GM21737 (cell line): Measurements from ENCODE around the gene B3GALT5.

Source experiments
- ATAC-seq: cut with Tn5 transposase; IDR thresholded peaks from one replicate; pipeline ENCODE4 v1.9.1; 2021; ENCODE audit warnings: mild to moderate bottlenecking, moderate library complexity; ENCODE audit not compliant: unreplicated experiment

The B3GALT5 gene

GRCh38 chr21:39663742-39664492 lies 51.2 kb downstream of the B3GALT5 start:
- ATAC-seq: no peak

GRCh38 chr21:39664586-39664985 lies 51.8 kb downstream of the B3GALT5 start:
- ATAC-seq: no peak

- ATAC-seq: no peak
These were observed 53.3 kb downstream of the B3GALT5 start for GRCh38 chr21:39666026-39666425.

- no peak for ATAC-seq
These were observed 54.1 kb downstream of the B3GALT5 start for GRCh38 chr21:39666681-39667315.

GRCh38 chr21:39667353-39667891 lies 54.7 kb downstream of the B3GALT5 start:
- no peak for ATAC-seq

GRCh38 chr21:39668369-39668768 lies 55.6 kb downstream of the B3GALT5 start:
- ATAC-seq: no peak

- no peak for ATAC-seq
These were observed 56.7 kb downstream of the B3GALT5 start for GRCh38 chr21:39669485-39669884.

- no peak for ATAC-seq
These were observed 57.4 kb downstream of the B3GALT5 start for GRCh38 chr21:39669976-39670661.

GRCh38 chr21:39670701-39671100 lies 58.0 kb downstream of the B3GALT5 start:
- ATAC-seq: no peak

- no peak for ATAC-seq
These were observed 59.2 kb downstream of the B3GALT5 start for GRCh38 chr21:39671986-39672385.

- no peak for ATAC-seq
These were observed 60.4 kb downstream of the B3GALT5 start for GRCh38 chr21:39673163-39673562.

GRCh38 chr21:39673736-39674135 lies 61.0 kb downstream of the B3GALT5 start:
- no peak for ATAC-seq

GRCh38 chr21:39674801-39675200 lies 62.1 kb downstream of the B3GALT5 start:
- ATAC-seq: no peak

GRCh38 chr21:39675590-39675989 lies 62.9 kb downstream of the B3GALT5 start:
- ATAC-seq: no peak

GRCh38 chr21:39675993-39676661 lies 63.4 kb downstream of the B3GALT5 start:
- ATAC-seq: no peak

- no peak for ATAC-seq
These were observed 67.5 kb downstream of the B3GALT5 start for GRCh38 chr21:39680216-39680615.

- ATAC-seq: no peak
These were observed 68.5 kb downstream of the B3GALT5 start for GRCh38 chr21:39681257-39681656.

GRCh38 chr21:39681845-39682244 lies 69.1 kb downstream of the B3GALT5 start:
- ATAC-seq: no peak

GRCh38 chr21:39685236-39685635 lies 72.5 kb downstream of the B3GALT5 start:
- ATAC-seq: no peak

GRCh38 chr21:39685991-39686390 lies 73.3 kb downstream of the B3GALT5 start:
- no peak for ATAC-seq
